NCI-H1092 treated with DMSO at 0.1 percent for 48 hours (cell line): ENCODE measurements around the gene PTPRN2.
"Not testable (repeated sequence)": the region's sequence is repeated elsewhere in the genome, so short reads cannot be mapped to it uniquely, and the experiment has no call there.

Experiments used
- DNase-seq: peaks from one replicate; lab custom pipeline; 2025; lab: John Stamatoyannopoulos, UW

The PTPRN2 gene

GRCh38 chr7:158299607-158300006 is 288.0 kb downstream of the PTPRN2 start:
- DNase-seq: no peak

- no peak for DNase-seq
Observed at GRCh38 chr7:158296798-158297104, 290.9 kb downstream of the PTPRN2 start.

- no peak for DNase-seq
Observed at GRCh38 chr7:158295966-158296797, 291.4 kb downstream of the PTPRN2 start.

- DNase-seq: not testable (repeated sequence)
Observed at GRCh38 chr7:158294468-158295215, 293.0 kb downstream of the PTPRN2 start.

GRCh38 chr7:158292948-158293347 is 294.7 kb downstream of the PTPRN2 start:
- DNase-seq: no peak

GRCh38 chr7:158291998-158292397 is 295.6 kb downstream of the PTPRN2 start:
- no peak for DNase-seq

- DNase-seq: no peak
Observed at GRCh38 chr7:158289761-158290523, 297.7 kb downstream of the PTPRN2 start.

GRCh38 chr7:158289231-158289630 is 298.4 kb downstream of the PTPRN2 start:
- DNase-seq: no peak

GRCh38 chr7:158286210-158286609 is 301.4 kb downstream of the PTPRN2 start:
- DNase-seq: no peak

GRCh38 chr7:158285383-158285770 is 302.2 kb downstream of the PTPRN2 start:
- no peak for DNase-seq

- no peak for DNase-seq
Observed at GRCh38 chr7:158284617-158285382, 302.8 kb downstream of the PTPRN2 start.

GRCh38 chr7:158284121-158284520 is 303.5 kb downstream of the PTPRN2 start:
- DNase-seq: no peak

- DNase-seq: no peak
Observed at GRCh38 chr7:158283016-158283974, 304.3 kb downstream of the PTPRN2 start.

GRCh38 chr7:158282461-158283001 is 305.1 kb downstream of the PTPRN2 start:
- no peak for DNase-seq

GRCh38 chr7:158281441-158281840 is 306.2 kb downstream of the PTPRN2 start:
- DNase-seq: no peak

- no peak for DNase-seq
Observed at GRCh38 chr7:158280448-158281144, 307.0 kb downstream of the PTPRN2 start.

GRCh38 chr7:158279539-158280447 is 307.8 kb downstream of the PTPRN2 start:
- DNase-seq: no peak

- DNase-seq: no peak
Observed at GRCh38 chr7:158278745-158279320, 308.8 kb downstream of the PTPRN2 start.
